ENCODE measurements around the gene GTF2IRD1.
"Not testable (repeated sequence)": the region's sequence is repeated elsewhere in the genome, so short reads cannot be mapped to it uniquely, and the experiment has no call there.

Gene GTF2IRD1

GRCh38 chr7:74542558-74543117 lies 88.9 kb downstream of the GTF2IRD1 start:
- TF ChIP-seq MAX (IDR thresholded peaks at IDR 0.05; ENCODE audit: low read depth, low read length) (no peak), MYC (IDR thresholded peaks at IDR 0.05; ENCODE audit: low read depth, low read length) (no peak), POLR2A (IDR thresholded peaks at IDR 0.05; ENCODE audit: extremely low read depth, insufficient read length) (no peak)
- TF ChIP-seq, protein P1, sequence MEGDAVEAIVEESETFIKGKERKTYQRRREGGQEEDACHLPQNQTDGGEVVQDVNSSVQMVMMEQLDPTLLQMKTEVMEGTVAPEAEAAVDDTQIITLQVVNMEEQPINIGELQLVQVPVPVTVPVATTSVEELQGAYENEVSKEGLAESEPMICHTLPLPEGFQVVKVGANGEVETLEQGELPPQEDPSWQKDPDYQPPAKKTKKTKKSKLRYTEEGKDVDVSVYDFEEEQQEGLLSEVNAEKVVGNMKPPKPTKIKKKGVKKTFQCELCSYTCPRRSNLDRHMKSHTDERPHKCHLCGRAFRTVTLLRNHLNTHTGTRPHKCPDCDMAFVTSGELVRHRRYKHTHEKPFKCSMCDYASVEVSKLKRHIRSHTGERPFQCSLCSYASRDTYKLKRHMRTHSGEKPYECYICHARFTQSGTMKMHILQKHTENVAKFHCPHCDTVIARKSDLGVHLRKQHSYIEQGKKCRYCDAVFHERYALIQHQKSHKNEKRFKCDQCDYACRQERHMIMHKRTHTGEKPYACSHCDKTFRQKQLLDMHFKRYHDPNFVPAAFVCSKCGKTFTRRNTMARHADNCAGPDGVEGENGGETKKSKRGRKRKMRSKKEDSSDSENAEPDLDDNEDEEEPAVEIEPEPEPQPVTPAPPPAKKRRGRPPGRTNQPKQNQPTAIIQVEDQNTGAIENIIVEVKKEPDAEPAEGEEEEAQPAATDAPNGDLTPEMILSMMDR (IDR thresholded peaks at IDR 0.05; ENCODE audit: low read depth, low read length): no peak
- no peak overlapping the region for H3K4me3 ChIP-seq (ENCODE audit: low read depth, low read length)
- DNase-seq (ENCODE audit: low read depth): no peak

GRCh38 chr7:74544706-74545469 lies 91.2 kb downstream of the GTF2IRD1 start:
- no peak overlapping the region for H3K4me3 ChIP-seq (ENCODE audit: low read depth, low read length)
- peak; percentile 89 for DNase-seq (ENCODE audit: low read depth)
- TF ChIP-seq, protein P1 (IDR thresholded peaks at IDR 0.05; ENCODE audit: low read depth, low read length): peak; percentile 95
- TF ChIP-seq MYC (IDR thresholded peaks at IDR 0.05; ENCODE audit: low read depth, low read length) (peak; percentile 48; the same call in 1 of the 2 replicates), POLR2A (IDR thresholded peaks at IDR 0.05; ENCODE audit: extremely low read depth, insufficient read length) (no peak), MAX (IDR thresholded peaks at IDR 0.05; ENCODE audit: low read depth, low read length) (peak; percentile 73; the same call in 1 of the 2 replicates)

DNA sequence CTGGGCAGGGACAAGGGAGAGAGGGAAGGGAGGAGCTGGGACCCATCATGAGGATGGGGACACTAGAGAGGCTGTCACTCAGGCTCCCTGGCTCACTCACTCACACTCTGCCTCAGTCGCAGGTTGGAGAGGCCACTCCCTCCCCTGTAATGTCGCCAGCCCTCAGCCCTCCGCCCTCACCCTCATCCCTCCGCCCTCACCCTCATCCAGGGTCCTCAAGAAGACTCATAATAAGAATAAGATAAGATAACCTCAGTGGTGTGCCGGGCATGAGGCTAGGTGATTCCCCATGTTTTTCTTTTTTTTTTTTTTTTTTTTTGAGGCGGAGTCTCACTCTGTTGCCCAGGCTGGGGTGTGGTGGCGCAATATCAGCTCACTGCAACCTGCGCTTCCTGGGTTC lies 92.2 kb downstream of the GTF2IRD1 start:
- no peak overlapping the region for H3K4me3 ChIP-seq (ENCODE audit: low read depth, low read length)
- no peak for DNase-seq (ENCODE audit: low read depth)
- TF ChIP-seq, protein P1 (IDR thresholded peaks at IDR 0.05; ENCODE audit: low read depth, low read length): no peak
- TF ChIP-seq POLR2A (IDR thresholded peaks at IDR 0.05; ENCODE audit: extremely low read depth, insufficient read length): no peak
- no peak for TF ChIP-seq MAX (IDR thresholded peaks at IDR 0.05; ENCODE audit: low read depth, low read length)
- no peak for TF ChIP-seq MYC (IDR thresholded peaks at IDR 0.05; ENCODE audit: low read depth, low read length)

GRCh38 chr7:74553596-74554012 lies 99.9 kb downstream of the GTF2IRD1 start:
- H3K4me3 ChIP-seq (ENCODE audit: low read depth, low read length): not testable (repeated sequence)
- peak; percentile 81 for DNase-seq (ENCODE audit: low read depth)

GRCh38 chr7:74554178-74554577 lies 100.5 kb downstream of the GTF2IRD1 start:
- H3K4me3 ChIP-seq (ENCODE audit: low read depth, low read length): no peak overlapping the region
- TF ChIP-seq MYC (IDR thresholded peaks at IDR 0.05; ENCODE audit: low read depth, low read length): no peak
- TF ChIP-seq POLR2A (IDR thresholded peaks at IDR 0.05; ENCODE audit: extremely low read depth, insufficient read length): no peak

DNA sequence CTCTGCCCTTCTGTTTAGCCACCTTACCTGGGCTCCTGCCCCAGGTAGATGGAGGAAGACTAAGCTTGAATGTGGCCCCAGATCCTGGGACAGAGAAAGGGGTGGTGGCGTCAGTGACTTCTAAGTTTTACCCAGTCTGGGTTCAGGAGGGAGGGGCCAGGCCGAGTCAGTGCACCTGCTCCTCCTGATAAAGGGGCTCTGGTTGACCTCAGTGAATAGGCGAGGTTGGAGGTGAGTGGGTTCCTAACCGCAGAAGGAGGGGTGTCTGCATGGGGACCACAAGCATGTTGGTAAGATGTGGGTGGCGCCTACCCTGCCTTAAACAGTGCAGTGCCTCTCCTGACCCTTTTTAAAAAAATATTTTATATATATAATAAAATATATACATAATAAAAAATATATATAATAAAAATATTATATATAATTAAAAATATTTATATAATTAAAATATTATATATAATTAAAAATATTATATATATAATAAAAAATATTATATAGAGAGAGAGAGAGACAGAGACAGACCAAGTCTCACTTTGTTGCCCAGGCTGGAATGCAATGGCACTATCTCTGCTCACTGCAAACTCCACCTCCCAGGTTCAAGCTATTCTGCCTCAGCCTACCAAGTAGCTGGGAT lies 106.5 kb downstream of the GTF2IRD1 start:
- TF ChIP-seq, protein P1 (IDR thresholded peaks at IDR 0.05; ENCODE audit: low read depth, low read length): no peak
- no peak for TF ChIP-seq MYC (IDR thresholded peaks at IDR 0.05; ENCODE audit: low read depth, low read length)

More at GRCh38 chr7:74554178-74554577, 100.5 kb downstream of the GTF2IRD1 start:
- no peak for DNase-seq (ENCODE audit: low read depth)

More for the DNA sequence above, 106.5 kb downstream of the GTF2IRD1 start:
- DNase-seq (ENCODE audit: low read depth): no peak
- no peak overlapping the region for H3K4me3 ChIP-seq (ENCODE audit: low read depth, low read length)

Data from NB4 (cell line).